Ishikawa (cell line): ENCODE results near the gene SYCE3.

ENCODE experiments used
- EGR1 ChIP-seq: IDR thresholded peaks from 2 replicates; pipeline ENCODE4 v1.6.1; 2012
- EP300 ChIP-seq: IDR thresholded peaks from 2 replicates; pipeline ENCODE4 v1.6.1; 2012; ENCODE audit warnings: borderline replicate concordance
- MAX ChIP-seq: IDR thresholded peaks from 2 replicates; pipeline ENCODE4 v1.6.1; 2012
- RAD21 ChIP-seq: IDR thresholded peaks from 2 replicates; pipeline ENCODE4 v1.6.1; 2012; ENCODE audit warnings: low read depth
- TAF1 ChIP-seq: IDR thresholded peaks from 2 replicates; pipeline ENCODE4 v1.6.1; 2012; ENCODE audit warnings: low read depth, mild to moderate bottlenecking
- TCF12 ChIP-seq: IDR thresholded peaks from 2 replicates; pipeline ENCODE4 v1.6.1; 2012; ENCODE audit warnings: low read depth
- TEAD4 ChIP-seq: IDR thresholded peaks from 2 replicates; pipeline ENCODE4 v1.6.1; 2012
- YY1 ChIP-seq: IDR thresholded peaks from 2 replicates; pipeline ENCODE4 v1.6.1; 2012; ENCODE audit warnings: low read depth
- TF ChIP-seq, protein P1 (sequence below): IDR thresholded peaks from 2 replicates; pipeline ENCODE4 v1.6.1; 2012; ENCODE audit warnings: low read depth, mild to moderate bottlenecking

GRCh38 chr22:50587407-50587806 is 24.7 kb upstream of the SYCE3 start:
- TF ChIP-seq EP300 = no peak
- TF ChIP-seq TAF1 = no peak
- no peak for TF ChIP-seq YY1
- no peak for TF ChIP-seq RAD21
- TF ChIP-seq, protein P1, sequence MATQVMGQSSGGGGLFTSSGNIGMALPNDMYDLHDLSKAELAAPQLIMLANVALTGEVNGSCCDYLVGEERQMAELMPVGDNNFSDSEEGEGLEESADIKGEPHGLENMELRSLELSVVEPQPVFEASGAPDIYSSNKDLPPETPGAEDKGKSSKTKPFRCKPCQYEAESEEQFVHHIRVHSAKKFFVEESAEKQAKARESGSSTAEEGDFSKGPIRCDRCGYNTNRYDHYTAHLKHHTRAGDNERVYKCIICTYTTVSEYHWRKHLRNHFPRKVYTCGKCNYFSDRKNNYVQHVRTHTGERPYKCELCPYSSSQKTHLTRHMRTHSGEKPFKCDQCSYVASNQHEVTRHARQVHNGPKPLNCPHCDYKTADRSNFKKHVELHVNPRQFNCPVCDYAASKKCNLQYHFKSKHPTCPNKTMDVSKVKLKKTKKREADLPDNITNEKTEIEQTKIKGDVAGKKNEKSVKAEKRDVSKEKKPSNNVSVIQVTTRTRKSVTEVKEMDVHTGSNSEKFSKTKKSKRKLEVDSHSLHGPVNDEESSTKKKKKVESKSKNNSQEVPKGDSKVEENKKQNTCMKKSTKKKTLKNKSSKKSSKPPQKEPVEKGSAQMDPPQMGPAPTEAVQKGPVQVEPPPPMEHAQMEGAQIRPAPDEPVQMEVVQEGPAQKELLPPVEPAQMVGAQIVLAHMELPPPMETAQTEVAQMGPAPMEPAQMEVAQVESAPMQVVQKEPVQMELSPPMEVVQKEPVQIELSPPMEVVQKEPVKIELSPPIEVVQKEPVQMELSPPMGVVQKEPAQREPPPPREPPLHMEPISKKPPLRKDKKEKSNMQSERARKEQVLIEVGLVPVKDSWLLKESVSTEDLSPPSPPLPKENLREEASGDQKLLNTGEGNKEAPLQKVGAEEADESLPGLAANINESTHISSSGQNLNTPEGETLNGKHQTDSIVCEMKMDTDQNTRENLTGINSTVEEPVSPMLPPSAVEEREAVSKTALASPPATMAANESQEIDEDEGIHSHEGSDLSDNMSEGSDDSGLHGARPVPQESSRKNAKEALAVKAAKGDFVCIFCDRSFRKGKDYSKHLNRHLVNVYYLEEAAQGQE = no peak
- TF ChIP-seq EGR1 = no peak
- TF ChIP-seq TEAD4 = no peak
- no peak for TF ChIP-seq TCF12
- TF ChIP-seq MAX = no peak
